Lower lobe of right lung (tissue), 2 donors: Measurements from ENCODE around the gene HEATR1. TPM values are rescaled to one million over a fixed set of nuclear protein-coding genes. Genes with fewer than 3 reads are reported as not detected.
"Not testable (repeated sequence)": the region's sequence is repeated elsewhere in the genome, so short reads cannot be mapped to it uniquely, and the experiment has no call there.

ENCODE experiments used
- ATAC-seq, 2 donors: fragments of 200-7000 bp; cut with Tn5 transposase; one replicate each; pipeline ENCODE4 v1.9.1; 2020 to 2022; ENCODE audit warnings: mild to moderate bottlenecking in 2 of 2, moderate library complexity in 2 of 2
- DNase-seq: peaks from one replicate; pipeline ENCODE4 v3.0.0-alpha.2; 2020
- H3K27ac ChIP-seq: fragments of 200-600 bp; one replicate; pipeline ENCODE4 v1.8.0; 2022
- H3K27me3 ChIP-seq: fragments of 200-600 bp; one replicate; pipeline ENCODE4 v1.8.0; 2022; ENCODE audit warnings: low read depth
- H3K36me3 ChIP-seq: fragments of 200-600 bp; one replicate; pipeline ENCODE4 v1.8.0; 2022; ENCODE audit warnings: mild to moderate bottlenecking
- H3K4me1 ChIP-seq: fragments of 200-600 bp; one replicate; pipeline ENCODE4 v1.8.0; 2022
- H3K4me3 ChIP-seq: fragments of 200-600 bp; one replicate; pipeline ENCODE4 v1.8.0; 2022; ENCODE audit warnings: mild to moderate bottlenecking
- H3K9me3 ChIP-seq: fragments of 200-600 bp; one replicate; pipeline ENCODE4 v1.8.0; 2022
- CTCF ChIP-seq: fragments of 200-600 bp; IDR thresholded peaks from one replicate; pipeline ENCODE4 v1.8.0; 2022; ENCODE audit warnings: antibody characterized with exemption, mild to moderate bottlenecking
- intact Hi-C: fragments of 100-400 bp; cut with DNase I; formaldehyde crosslinking; loops from one replicate; pipeline ENCODE4 v1.11.0; 2022
- total RNA-seq: library from RNA; stranded (reverse); fragmentation: NEBNext Ultra II Directional; extraction: Animal tissue kit (Norgen Biotek cat#: 25700); gene quantifications from one replicate; pipeline ENCODE4 v1.2.1, GENCODE V29; 2021
- donor health status: DM: no; HTN: yes; CAD: no; lungs with severe emphysema.

Gene HEATR1
- total RNA-seq, 1 donor from 2014 or later = 24.4 TPM

GRCh38 chr1:236578661-236579060 lies 25.7 kb downstream of the HEATR1 start:
- no peaks in the 10 kb centered on the region for H3K4me1 ChIP-seq
- no peaks in the 10 kb centered on the region for H3K27me3 ChIP-seq
- no peaks in the 10 kb centered on the region for H3K9me3 ChIP-seq
- no peak overlapping the region for H3K4me3 ChIP-seq
- no peak for DNase-seq
- H3K36me3 ChIP-seq = peaks cover 96% of the 10 kb centered on the region
- ATAC-seq = no peak
- no peak for TF ChIP-seq CTCF
- intact Hi-C loops = no loop called here
- no peak overlapping the region for H3K27ac ChIP-seq

- H3K27me3 ChIP-seq, intact Hi-C loops, H3K27ac ChIP-seq, H3K9me3 ChIP-seq, DNase-seq, H3K4me3 ChIP-seq, H3K4me1 ChIP-seq, ATAC-seq: not testable (repeated sequence)
- peaks cover 97% of the 10 kb centered on the region for H3K36me3 ChIP-seq
Measured at GRCh38 chr1:236577041-236577440, 27.3 kb downstream of the HEATR1 start.

GRCh38 chr1:236576004-236576403 lies 28.3 kb downstream of the HEATR1 start:
- H3K9me3 ChIP-seq = no peaks in the 10 kb centered on the region
- H3K36me3 ChIP-seq = peaks cover 97% of the 10 kb centered on the region
- H3K27me3 ChIP-seq = no peaks in the 10 kb centered on the region
- intact Hi-C loops = no loop called here
- DNase-seq (no peak), ATAC-seq (no peak)
- no peak for TF ChIP-seq CTCF
- H3K4me3 ChIP-seq = no peak overlapping the region
- H3K27ac ChIP-seq = no peak overlapping the region
- H3K4me1 ChIP-seq = no peaks in the 10 kb centered on the region

- Histone ChIP-seq H3K27me3 (no peaks in the 10 kb centered on the region), H3K36me3 (peaks cover 97% of the 10 kb centered on the region), H3K4me1 (no peaks in the 10 kb centered on the region), H3K27ac (no peak overlapping the region), H3K4me3 (no peak overlapping the region), H3K9me3 (no peaks in the 10 kb centered on the region)
- DNase-seq (no peak), ATAC-seq (no peak)
- TF ChIP-seq CTCF = no peak
- intact Hi-C loops = no loop called here
Measured at GRCh38 chr1:236575523-236575922, 28.8 kb downstream of the HEATR1 start.

GRCh38 chr1:236568285-236568894 lies 35.9 kb downstream of the HEATR1 start:
- H3K36me3 ChIP-seq = peaks cover 100% of the 10 kb centered on the region
- no peaks in the 10 kb centered on the region for H3K4me1 ChIP-seq
- intact Hi-C loops = no loop called here
- no peaks in the 10 kb centered on the region for H3K27me3 ChIP-seq
- no peak overlapping the region for H3K27ac ChIP-seq
- DNase-seq (no peak), ATAC-seq (no peak)
- no peaks in the 10 kb centered on the region for H3K9me3 ChIP-seq
- TF ChIP-seq CTCF = no peak
- no peak overlapping the region for H3K4me3 ChIP-seq

- no peak for DNase-seq
- H3K4me1 ChIP-seq = no peaks in the 10 kb centered on the region
- H3K27me3 ChIP-seq = no peaks in the 10 kb centered on the region
- ATAC-seq = no peak
- intact Hi-C loops = no loop called here
- no peak overlapping the region for H3K27ac ChIP-seq
- no peak overlapping the region for H3K4me3 ChIP-seq
- H3K36me3 ChIP-seq = peaks cover 100% of the 10 kb centered on the region
- no peak for TF ChIP-seq CTCF
- H3K9me3 ChIP-seq = no peaks in the 10 kb centered on the region
Measured at GRCh38 chr1:236565530-236565929, 38.8 kb downstream of the HEATR1 start.
